AG09309 (cell line): ENCODE measurements around the gene PDPK1.

Experiments used
- DNase-seq: peaks from one replicate; pipeline ENCODE4 v3.0.0-alpha.2; 2010; ENCODE audit warnings: low read depth
- H3K4me3 ChIP-seq: 2 replicates; pipeline ENCODE4 v1.5.1; 2011; ENCODE audit warnings: mild to moderate bottlenecking, low read depth, low read length, moderate library complexity; ENCODE audit not compliant: control insufficient read depth
- CTCF ChIP-seq: IDR thresholded peaks from 2 replicates; pipeline ENCODE4 v1.5.1; 2011; ENCODE audit warnings: mild to moderate bottlenecking, low read depth, low read length, inconsistent platforms; ENCODE audit not compliant: insufficient read depth, control insufficient read depth; ENCODE audit errors: missing control alignments

PDPK1 gene

DNA sequence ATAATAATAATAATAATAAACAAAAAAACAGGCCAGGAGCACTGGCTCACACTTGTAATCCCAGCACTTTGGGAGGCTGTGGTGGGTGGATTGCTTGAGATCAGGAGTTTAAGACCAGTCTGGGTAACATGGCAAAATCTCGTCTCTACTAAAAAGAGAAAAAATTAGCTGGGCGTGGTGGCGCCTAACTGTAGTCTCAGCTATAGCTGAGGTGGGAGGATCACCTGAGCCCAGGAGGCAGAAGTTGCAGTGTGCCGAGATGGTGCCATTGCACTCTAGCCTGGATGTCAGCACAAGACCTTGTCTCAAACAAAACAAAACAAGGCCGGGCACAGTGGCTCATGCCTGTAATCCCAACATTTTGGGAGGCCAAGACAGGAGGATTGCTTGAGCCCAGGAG, 42.8 kb upstream of the PDPK1 start:
- DNase-seq = no peak
- no peak overlapping the region for H3K4me3 ChIP-seq

GRCh38 chr16:2496223-2497115, 41.4 kb upstream of the PDPK1 start:
- TF ChIP-seq CTCF = no peak
- no peak overlapping the region for H3K4me3 ChIP-seq
- no peak for DNase-seq

More for the DNA sequence above, 42.8 kb upstream of the PDPK1 start:
- no peak for TF ChIP-seq CTCF

- TF ChIP-seq CTCF = no peak
- no peak for DNase-seq
- H3K4me3 ChIP-seq = no peak overlapping the region
Observed at GRCh38 chr16:2497116-2497630, 40.6 kb upstream of the PDPK1 start.

DNA sequence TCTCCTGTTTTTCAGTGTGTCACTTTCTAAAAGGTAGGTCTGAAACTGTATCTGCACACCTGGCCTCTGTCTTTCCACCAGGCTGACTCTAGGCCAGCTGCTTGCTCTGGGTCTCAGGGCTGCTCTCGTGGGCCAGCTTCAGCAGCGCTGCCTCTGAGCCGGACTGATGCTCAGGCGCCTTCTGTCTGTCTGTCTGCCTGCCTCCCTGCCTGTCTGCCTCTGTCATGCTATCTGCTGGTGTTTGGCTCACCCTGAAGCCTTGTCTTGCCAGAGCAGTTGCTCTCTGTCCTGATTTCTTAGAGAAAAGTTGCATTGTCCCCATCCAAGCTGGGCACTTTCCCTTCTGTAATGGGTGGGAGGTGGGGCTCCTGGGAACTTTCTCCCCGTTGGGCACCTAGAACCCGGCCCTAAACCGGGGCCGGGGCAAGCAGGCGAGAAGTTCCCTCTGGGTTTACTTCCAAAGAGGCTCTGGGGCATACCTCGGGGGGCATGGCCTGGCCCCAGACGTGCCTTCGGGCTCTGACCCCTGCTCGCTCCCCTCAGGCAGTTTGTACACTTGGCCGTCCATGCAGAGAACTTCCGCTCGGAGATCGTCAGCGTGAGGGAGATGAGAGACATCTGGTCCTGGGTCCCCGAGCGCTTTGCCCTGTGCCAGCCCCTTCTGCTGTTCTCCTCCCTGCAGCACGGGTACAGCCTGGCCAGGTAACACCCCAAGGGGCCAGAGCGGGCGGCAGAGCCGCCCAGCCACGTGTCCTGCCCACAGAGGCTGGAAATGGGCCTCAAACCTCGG, 39.9 kb upstream of the PDPK1 start:
- no peak for TF ChIP-seq CTCF
- no peak overlapping the region for H3K4me3 ChIP-seq
- DNase-seq = no peak

- DNase-seq = no peak
- no peak overlapping the region for H3K4me3 ChIP-seq
- TF ChIP-seq CTCF = no peak
Observed at GRCh38 chr16:2498531-2499253, 39.1 kb upstream of the PDPK1 start.

DNA sequence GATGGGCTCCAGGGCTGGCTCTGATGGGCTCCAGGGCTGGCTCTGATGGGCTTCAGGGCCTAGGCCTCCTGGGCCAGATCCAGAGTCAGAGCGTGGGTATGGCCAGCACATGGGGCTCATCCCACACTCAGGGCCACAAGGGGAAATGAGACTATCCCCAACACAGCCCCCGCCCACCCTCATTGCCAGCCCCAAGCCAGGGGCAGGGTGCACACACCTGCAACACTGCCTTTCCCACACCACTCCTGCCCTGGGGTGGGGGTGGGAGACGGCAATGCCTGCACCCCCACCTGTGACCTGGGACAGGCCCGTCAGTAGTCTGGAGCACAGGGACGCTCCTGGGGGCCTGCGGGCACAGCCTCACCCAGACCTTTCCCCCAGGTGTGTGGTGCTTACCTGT, 38.4 kb upstream of the PDPK1 start:
- DNase-seq = no peak
- TF ChIP-seq CTCF = no peak
- H3K4me3 ChIP-seq = no peak overlapping the region
